PFSK-1 (cell line): Measurements from ENCODE around the gene TPRA1.

Experiments
- FOXP2 ChIP-seq: optimal IDR thresholded peaks from 2 replicates; pipeline ENCODE3; 2011; ENCODE audit warnings: borderline replicate concordance, control low read depth, inconsistent platforms; ENCODE audit not compliant: insufficient read depth; ENCODE audit errors: extremely low read length, extremely low read depth
- POLR2AphosphoS5 ChIP-seq: IDR thresholded peaks from 2 replicates; pipeline ENCODE4 v1.6.1; 2012; ENCODE audit warnings: low read depth, mild to moderate bottlenecking, control low read depth, low read length, moderate library complexity
- SIN3A ChIP-seq: IDR thresholded peaks from 2 replicates; pipeline ENCODE4 v1.6.1; 2012; ENCODE audit warnings: mild to moderate bottlenecking, low read length, moderate library complexity, borderline replicate concordance; ENCODE audit not compliant: insufficient read depth
- TAF1 ChIP-seq: IDR thresholded peaks from 2 replicates; pipeline ENCODE4 v1.6.1; 2012; ENCODE audit warnings: low read length, control low read depth, borderline replicate concordance; ENCODE audit not compliant: insufficient read depth
- TF ChIP-seq, protein P1 (sequence below), 2 experiments: IDR thresholded peaks; 2 replicates each; pipeline versions ENCODE4 v1.6.1 to v1.8.0; 2011 to 2012; ENCODE audit warnings: low read depth in 2 of 2, low read length in 2 of 2, control low read depth in 1 of 2, inconsistent platforms in 1 of 2, mild to moderate bottlenecking in 1 of 2, moderate library complexity in 1 of 2; ENCODE audit not compliant: insufficient read depth in 1 of 2

TPRA1 gene

GRCh38 chr3:127628788-127629466 is 38.4 kb upstream of the TPRA1 start, which contains the start of gene PODXL2:
PODXL2 (plus strand) TSS chr3:127629185; CDS start chr3:127629220, 35 bp downstream.
- TF ChIP-seq TAF1 (no peak), FOXP2 (no peak), SIN3A (no peak), POLR2AphosphoS5 (no peak)
- TF ChIP-seq, protein P1, sequence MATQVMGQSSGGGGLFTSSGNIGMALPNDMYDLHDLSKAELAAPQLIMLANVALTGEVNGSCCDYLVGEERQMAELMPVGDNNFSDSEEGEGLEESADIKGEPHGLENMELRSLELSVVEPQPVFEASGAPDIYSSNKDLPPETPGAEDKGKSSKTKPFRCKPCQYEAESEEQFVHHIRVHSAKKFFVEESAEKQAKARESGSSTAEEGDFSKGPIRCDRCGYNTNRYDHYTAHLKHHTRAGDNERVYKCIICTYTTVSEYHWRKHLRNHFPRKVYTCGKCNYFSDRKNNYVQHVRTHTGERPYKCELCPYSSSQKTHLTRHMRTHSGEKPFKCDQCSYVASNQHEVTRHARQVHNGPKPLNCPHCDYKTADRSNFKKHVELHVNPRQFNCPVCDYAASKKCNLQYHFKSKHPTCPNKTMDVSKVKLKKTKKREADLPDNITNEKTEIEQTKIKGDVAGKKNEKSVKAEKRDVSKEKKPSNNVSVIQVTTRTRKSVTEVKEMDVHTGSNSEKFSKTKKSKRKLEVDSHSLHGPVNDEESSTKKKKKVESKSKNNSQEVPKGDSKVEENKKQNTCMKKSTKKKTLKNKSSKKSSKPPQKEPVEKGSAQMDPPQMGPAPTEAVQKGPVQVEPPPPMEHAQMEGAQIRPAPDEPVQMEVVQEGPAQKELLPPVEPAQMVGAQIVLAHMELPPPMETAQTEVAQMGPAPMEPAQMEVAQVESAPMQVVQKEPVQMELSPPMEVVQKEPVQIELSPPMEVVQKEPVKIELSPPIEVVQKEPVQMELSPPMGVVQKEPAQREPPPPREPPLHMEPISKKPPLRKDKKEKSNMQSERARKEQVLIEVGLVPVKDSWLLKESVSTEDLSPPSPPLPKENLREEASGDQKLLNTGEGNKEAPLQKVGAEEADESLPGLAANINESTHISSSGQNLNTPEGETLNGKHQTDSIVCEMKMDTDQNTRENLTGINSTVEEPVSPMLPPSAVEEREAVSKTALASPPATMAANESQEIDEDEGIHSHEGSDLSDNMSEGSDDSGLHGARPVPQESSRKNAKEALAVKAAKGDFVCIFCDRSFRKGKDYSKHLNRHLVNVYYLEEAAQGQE (IDR thresholded peaks at IDR 0.05; ENCODE audit: insufficient read depth in 1 of 2, low read depth in 2 of 2, low read length in 2 of 2), result peak; percentile 84 to 92

GRCh38 chr3:127628426-127628787 is 37.9 kb upstream of the TPRA1 start:
- TF ChIP-seq SIN3A (no peak), POLR2AphosphoS5 (no peak), FOXP2 (no peak), TAF1 (no peak)
- TF ChIP-seq, protein P1 (IDR thresholded peaks at IDR 0.05; ENCODE audit: insufficient read depth in 1 of 2, low read depth in 2 of 2, low read length in 2 of 2), result no peak

DNA sequence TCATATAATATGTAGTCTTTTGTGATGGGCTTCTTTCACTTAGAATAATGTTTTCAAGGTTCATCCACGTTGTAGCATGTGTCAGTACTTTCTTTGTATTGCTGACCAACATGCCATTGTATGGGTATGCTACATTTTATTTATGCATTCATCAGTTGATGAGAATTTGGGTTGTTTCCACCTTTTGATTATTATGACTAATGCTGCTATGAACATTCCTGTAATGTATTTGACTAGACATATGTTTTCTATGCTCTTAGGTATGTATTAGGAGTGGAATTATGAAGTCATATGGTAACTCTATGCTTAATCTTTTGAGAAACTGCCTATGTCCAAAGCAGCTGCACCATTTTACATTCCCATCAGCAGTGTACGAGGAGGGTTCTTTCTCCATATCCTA is 35.3 kb upstream of the TPRA1 start:
- TF ChIP-seq FOXP2 (no peak), SIN3A (no peak), POLR2AphosphoS5 (no peak), TAF1 (no peak)
- TF ChIP-seq, protein P1 (IDR thresholded peaks at IDR 0.05; ENCODE audit: insufficient read depth in 1 of 2, low read depth in 2 of 2, low read length in 2 of 2), result no peak

DNA sequence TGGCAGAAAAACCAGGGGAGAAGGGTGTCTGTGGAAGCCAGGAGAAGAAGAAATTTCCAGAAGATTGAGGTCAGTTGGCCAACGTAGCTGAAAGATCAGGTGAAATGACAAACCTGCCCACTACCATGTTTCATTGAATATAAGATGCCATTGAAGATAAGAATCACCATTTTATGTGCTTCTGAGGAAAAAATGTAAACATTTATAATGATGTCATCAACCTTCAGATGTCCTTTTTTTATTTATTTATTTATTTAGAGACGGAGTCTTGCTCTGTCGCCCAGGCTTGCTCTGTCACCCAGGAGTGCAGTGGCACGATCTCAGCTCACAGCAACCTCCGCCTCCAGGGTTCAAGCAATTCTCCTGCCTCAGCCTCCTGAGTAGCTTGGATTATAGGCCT is 33.5 kb upstream of the TPRA1 start:
- no peak for TF ChIP-seq POLR2AphosphoS5
- TF ChIP-seq FOXP2, result no peak
- TF ChIP-seq, protein P1 (IDR thresholded peaks at IDR 0.05; ENCODE audit: insufficient read depth in 1 of 2, low read depth in 2 of 2, low read length in 2 of 2), result no peak
- no peak for TF ChIP-seq SIN3A
- TF ChIP-seq TAF1, result no peak
